ENCODE results near the gene EHD4.

The EHD4 gene

DNA sequence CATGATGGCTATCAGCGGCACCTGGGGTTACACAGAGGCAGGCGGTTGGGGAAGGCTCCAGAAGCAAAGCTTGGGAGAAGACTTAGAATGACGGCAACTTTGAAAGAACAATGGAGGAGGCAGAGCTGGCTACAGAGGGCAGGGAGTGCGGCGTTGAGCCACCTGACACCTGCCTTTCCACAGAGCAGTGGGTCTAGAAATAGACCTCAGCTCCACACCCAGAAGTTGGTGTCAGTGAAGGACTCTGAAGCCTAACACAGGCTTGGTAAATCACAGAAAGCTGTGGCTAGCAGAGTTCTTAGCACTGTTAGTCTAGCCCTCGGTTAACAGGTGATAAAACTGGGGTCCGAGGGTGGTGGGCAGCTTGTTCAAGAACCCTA lies 23.1 kb upstream of the EHD4 start:
- no peak for DNase-seq (ENCODE audit: low read depth in 2 of 2, low spot score in 1 of 2)

DNA sequence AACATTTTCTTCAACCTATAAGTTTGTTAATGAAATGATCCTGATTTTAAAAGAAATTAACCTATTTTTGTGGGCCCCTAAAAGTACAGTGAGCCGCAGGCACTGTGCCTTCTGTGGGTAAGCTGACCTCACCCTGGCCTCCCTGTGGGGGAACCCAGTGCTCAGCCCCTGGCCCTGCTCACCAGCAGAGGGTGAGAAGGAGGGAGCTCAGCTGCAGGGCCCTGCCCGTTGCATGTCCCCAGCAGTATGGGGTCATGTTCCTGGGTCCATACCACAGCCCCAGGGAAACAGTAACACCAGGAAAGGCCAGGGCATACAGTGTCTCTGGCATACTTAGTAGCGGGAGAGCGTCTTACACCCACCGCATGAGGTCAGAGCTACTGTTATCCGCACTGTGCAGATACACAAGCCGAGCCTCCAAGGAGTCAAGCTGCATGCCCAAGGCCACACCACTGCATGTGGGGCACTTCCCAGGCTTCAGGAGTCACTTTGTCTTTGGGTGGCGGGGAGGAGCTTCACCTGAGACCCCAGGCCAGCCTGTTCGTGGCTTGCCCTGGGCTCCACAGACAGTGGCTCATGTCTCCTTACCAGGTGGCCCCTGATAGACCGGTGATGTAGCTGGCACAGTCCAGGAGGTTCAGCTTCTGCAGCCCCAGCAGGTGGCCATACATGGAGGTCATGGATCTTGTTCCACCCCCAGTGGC lies 22.6 kb upstream of the EHD4 start:
- DNase-seq (ENCODE audit: low read depth in 2 of 2, low spot score in 1 of 2): no peak

DNA sequence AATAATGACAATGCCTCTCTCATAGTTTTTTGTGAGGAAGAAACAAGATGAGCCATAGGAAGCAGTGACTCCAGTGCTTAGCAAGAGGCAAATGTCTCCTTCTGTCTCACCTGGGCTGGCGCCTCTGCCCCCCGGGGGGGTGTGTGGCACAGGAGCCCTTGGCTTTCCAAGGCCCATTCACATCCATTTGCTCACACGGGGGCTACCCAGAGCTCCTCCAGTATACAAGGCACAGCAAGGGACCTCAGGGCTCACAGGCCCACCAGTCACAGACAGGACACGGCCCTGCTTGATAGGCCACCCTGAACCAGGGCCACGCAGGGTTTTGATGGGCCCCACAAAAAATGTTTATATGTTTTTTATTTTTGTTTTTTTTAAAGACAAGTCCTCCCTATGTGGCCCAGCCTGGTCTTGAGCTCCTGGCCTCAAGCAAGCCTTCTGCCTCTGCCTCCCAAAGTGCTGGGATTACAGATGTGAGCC lies 21.9 kb upstream of the EHD4 start:
- DNase-seq (ENCODE audit: low read depth in 2 of 2, low spot score in 1 of 2): no peak

DNA sequence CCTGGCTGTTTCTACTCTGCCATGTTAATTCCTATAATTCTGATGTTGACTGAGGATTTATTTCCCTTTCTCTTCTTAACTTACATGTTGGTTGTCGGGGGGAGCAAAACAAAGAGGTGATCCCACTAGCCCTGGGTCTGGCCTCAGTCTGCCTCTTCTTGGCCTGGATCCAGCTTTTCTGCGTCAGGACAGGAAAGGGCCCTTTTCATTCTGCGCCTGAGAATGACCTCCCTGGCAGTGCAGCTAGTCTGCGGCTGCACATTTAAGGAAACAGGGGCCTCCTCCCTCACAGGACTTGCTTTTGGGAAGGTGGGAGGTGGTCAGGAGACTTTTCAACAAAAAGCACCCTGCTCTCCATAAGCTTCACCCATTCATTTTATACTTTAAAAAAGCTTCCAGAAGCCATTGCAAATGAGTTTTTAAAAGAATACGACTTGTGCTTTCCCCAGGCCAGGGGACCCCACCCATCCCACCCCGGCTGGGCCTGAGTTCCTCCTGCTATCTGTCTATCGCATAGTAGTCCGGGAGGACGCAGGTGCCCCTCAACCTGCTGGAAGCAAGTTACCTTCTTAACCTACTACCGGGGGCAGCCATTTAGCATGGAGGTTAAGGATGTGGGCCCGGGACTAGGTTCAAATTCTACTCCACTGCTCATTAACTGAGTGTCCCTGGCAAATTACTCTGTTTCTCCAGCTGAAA lies 21.3 kb upstream of the EHD4 start:
- no peak for DNase-seq (ENCODE audit: low read depth in 2 of 2, low spot score in 1 of 2)

DNA sequence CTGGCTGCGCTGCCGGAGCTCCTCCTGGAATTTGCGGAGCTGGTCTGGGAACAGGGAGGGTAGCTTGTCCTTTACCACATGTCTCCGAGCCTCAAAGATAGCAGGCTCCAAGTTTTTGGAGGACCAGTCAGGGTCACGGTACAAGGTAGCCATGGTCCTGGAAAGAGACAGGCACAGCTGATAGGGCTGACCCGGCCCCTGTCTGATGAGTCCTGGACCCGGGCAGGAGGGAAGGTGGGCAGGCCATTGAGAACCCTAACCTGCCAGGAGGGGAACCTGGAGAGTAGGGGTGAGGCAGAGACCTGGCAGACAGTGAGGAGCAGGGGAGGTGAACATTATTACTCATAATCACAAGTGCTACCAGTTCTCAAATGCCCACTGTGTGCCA lies 20.4 kb upstream of the EHD4 start:
- no peak for DNase-seq (ENCODE audit: low read depth in 2 of 2, low spot score in 1 of 2)

DNA sequence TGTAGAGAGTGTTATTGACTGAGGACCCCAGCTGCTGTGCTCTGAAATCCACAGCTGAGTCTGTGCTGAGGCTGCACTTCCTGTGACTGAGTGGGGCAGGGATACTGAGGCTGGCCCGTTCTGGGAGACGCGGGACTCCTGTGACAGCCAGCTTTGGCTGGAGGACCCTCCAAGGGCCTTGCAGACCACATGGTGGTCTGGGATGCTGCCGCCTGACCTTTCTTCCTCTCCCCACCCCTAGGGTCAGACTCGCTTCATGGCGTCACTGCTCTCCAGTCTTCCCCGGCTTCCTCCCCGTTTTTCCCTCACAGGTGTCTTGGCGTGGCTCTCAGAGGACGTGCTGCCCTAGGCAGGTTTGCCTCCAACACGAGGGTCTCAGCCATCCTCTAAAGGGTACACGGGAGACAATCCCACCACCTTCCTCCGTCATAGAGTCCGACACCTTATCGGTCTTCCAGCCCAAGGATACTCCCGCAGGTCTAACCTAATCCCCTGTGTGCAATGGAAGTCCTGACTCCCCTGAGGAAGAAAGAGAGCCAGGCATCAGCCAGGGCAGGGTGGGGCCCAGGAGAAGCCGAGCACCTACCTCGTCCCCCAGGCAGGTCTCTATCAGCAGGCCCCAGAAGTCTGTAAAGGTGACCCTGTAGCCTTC lies 19.9 kb upstream of the EHD4 start:
- no peak for DNase-seq (ENCODE audit: low read depth in 2 of 2, low spot score in 1 of 2)

DNA sequence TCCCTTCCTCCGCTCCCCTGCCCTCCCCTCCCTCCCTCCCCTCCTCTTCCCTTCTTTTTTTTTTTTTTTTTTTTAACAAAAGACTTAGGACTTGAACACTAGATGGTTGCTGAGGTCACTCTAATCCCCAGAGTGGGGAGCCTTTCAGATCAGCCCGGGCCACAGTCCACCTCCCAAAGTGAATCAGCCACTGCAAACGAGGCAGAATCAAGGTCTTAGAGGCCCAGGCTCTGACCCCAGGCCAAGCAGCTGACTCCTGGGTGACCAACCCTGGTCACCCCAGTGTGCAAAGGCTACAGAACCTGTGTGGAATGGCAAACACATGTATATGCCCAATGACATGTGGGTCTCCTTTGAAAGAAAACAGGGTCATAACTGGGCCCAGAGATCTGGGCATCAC lies 18.3 kb upstream of the EHD4 start:
- no peak for DNase-seq (ENCODE audit: low read depth in 2 of 2, low spot score in 1 of 2)

DNA sequence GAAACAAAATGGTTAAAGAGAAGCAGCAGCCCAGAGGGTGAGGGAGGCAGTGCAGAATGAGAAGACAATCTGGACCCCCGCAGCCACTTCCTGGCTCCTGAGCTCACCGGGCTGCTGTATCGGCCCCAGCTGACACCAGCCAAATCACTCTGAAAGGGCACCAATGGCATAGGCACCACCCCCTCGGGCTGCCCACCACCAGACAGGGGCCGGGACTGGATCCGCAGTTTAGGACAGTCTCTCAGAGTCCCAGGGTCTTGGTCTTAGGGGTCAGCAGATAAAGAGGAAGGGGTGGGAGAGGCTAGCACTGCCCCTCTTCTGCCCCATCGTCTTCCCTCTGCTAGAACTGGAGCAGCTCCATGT lies 17.9 kb upstream of the EHD4 start:
- no peak for DNase-seq (ENCODE audit: low read depth in 2 of 2, low spot score in 1 of 2)

DNA sequence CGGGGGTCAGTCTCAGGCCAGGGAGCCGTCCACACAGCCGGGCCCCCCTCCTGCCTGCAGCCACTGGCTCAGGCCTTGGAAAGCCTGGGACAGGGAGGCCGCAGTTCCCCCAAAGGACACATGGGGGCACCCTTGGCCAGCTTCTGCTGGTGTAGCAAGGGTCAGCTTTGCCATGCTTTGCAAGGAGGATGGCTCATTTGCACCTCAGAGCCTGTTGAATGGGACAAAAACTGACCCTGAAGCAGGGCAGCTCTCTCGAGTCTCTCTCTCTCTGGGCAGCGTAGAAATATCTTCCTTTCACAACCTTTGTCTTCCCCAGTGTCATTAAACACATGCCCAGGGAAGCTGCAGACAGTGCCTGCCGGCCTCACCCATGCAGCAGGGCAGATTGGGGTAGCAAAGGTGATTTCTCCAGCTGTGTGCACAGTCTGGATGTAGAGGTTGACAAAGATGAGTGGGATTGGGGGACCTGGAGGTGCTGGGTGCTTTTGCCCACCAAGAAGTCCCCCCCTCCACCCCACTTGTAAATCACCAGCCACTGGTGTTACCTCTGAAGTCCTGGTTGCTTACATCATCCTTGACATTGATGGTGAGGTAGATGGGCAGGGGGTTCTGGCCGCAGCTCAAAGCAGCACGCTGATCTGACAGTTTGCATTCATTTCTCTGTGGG lies 17.4 kb upstream of the EHD4 start:
- DNase-seq (ENCODE audit: low read depth in 2 of 2, low spot score in 1 of 2): peak; percentile 60 to 71

DNA sequence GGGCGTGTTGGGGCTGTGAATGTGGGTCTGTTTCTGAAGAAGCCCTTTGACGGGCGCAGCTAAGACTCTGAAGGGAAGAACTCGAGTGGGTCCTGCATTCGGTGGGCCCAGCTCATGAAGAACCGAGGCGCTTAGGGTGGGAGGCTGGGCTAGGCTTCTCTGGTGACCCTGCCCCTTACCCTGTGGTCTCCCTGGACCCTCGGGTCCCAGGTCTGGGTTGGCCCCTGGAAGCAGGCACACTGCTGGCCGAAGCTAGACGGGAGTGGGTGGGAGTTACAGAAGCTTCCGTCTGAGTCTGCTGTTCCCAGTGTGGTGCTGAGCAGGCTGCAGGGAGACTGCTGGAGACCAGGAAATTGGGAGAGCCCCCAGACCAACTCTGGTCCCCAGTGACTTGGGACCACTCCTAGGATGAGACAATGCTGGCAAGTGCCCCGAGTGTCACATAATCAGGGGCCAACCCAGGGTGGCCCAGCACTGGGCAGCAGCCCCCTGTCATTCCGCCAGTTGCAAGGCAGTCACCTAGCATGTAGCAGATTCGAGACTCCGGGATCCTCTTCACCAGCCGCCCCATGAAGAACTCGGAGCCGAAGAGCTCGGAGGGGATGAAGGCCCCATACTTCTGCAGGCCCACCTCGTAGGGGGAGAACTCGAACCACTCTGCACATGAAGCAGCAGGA lies 16.7 kb upstream of the EHD4 start:
- DNase-seq (ENCODE audit: low read depth in 2 of 2, low spot score in 1 of 2): no peak

DNA sequence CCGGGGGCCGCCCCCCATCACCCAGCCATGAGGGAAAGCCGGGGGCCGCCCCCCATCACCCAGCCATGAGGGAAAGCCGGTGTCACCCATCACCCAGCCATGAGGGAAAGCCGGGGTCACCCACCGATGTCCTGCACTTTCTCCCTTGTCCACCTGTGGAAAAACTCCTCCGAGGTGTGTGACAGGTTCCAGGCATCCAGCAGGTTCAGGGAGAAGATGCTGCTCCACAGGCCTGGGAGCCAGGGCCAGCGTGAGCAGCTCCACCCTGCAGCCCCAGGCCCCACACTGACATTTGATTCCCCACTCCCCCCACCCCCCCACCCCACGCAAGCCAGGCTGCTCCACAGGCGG lies 15.5 kb upstream of the EHD4 start:
- DNase-seq (ENCODE audit: low read depth in 2 of 2, low spot score in 1 of 2): no peak

DNA sequence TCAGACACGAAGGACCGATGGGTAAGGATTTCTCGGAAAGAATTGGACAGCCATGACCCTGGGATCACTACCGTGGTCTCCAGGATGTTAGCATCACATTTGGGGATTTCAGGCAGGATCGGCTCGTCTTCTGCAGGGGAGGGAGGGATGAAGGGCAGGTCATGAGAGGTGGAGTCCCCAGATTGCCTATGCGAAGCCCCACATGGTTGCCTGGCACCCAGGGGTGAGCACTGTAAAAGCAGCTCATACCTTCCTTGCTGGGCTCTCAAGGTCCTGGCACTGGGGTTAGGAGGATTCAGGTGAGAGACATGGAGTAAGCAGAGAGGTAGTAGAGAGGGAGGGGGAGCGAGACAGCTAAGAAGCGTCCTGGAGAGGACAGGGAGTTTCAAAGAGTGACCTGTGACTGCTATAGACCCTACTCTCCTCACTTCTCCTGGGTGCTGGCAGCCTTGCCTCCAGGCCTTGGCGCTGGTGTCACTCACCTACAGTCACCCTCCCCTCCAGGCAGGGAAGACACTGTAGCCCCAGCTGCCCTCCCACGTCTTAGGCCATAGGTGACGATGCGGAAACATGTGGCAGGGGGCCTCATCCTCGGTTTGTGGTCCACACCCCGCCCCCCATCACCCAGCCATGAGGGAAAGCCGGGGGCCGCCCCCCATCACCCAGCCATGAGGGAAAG lies 15.0 kb upstream of the EHD4 start:
- no peak for DNase-seq (ENCODE audit: low read depth in 2 of 2, low spot score in 1 of 2)

DNA sequence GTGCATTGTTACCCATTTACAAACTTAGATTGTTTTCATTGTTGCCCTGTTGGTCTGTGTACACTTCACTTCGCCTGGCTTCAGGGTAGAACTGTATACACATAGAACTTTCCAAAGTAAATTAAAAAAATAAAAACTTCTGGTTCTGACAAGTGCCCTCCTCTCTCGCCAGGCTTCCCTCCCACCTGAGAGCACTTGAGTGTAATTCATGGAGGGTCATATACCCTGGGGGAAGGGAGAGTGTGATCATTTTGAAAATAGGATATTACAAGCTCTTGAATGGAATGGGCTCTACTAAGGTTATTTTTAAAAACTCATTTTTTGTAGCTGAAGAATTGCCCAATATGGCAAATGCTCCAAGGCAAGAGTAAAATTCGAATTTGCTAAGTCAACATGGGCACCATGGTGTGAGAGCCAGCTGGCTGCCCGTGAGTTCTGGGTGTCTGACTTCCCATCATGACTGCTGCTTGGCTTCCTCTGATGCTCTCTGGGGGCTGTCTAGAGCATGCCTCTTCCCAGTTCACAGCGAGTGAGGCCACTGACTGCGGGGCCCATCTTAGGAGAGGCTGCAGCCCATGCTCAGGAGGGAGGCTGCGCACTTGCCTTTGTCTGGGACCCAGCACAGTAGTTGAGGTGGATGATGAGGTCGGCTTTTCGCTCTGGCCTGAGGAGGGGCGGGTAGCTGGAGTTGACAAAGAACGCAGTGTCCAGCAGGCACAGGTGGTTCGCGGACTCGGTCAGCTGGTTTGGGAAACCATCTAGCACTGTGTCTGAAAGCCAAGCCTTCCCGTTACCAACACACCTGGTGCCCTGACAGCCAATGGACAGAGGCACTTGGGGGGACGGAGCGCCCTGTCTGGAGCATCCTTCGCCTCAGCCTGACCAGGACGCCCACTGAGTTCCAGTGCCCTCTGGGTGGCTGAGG lies 13.1 kb upstream of the EHD4 start:
- DNase-seq (ENCODE audit: low read depth in 2 of 2, low spot score in 1 of 2): no peak

DNA sequence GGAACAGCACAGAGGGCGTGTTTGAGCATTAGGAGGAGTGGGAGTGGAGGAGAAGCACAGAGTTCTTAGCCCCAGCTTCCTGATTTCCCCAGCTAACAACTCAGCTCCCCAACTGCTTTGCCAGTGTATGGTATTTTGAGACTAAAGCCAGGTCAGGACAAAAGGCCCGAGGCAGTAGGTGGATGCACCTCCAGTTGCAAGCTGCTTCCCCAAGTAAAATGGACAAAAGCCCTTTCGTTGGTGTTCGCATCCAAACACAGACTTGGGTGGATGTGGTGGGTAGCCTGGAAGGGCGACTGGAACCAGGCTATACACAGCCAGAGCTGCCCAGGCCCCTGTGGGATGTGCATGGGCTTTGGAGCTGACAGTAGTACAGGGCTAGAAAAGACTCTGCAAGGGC lies 12.3 kb upstream of the EHD4 start:
- no peak for DNase-seq (ENCODE audit: low read depth in 2 of 2, low spot score in 1 of 2)

DNA sequence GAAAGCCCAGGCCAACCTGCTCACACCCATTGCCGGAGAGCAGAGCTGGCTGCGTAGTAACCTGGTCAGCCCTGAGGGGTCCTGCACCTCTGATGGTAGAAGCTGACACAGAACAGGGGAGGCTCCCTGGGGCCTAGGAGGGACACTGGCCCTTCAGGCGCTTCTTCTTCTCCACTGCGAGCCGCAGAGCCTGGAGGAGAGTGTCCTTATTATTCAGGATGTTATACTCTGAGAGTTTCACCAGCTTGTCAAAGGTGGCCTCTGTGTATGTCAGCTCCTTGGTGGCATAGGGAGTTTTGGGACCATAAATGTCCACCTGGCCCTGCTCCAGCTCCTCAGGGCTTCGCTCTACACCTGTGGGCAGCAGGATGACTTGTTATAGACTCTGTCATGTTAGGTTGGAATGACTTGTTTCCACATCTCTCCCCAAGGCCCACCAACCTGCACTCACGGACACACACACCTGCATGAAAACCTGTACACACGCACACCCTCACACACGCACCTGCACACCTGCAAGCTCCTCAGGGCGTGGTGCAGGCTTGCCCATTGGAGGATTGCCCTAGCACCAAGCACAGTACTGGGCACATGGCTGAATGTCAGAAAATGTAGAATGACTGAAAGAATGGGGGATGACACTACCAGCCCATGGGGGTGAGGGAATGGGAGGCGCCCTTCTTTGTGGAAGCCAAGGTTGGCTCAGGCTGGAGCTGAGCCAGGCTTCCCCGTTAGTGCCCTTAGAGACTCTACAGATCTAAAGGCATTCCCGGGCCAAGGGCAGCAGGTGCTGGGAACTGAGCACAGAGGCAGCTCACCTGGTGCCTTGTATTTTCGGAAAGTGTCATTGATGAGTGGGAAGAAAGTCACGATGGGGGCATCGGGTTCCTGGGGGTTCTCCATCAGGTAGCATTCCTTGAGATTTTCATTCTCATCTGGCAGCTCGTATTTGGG lies 11.5 kb upstream of the EHD4 start:
- DNase-seq (ENCODE audit: low read depth in 2 of 2, low spot score in 1 of 2): no peak

DNA sequence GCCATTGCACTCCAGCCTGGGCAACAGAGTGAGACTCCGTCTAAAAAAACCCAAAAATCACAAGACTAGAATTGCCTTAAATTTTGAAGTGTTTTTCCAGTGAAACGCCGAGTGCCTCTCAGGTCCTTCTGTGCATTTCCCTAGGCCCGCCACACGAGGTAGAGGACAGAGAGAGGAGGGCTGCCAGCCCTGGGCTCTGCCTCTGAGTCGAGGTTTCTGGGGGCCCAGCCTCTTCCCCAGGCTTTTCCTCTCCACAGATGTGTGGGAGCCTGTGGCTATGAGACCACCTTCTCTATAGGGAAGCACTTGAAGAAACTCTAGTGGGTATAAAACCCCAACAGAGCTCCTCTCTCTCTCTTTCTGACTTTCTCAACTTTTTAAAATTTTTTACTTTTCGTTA lies 10.9 kb upstream of the EHD4 start:
- DNase-seq (ENCODE audit: low read depth in 2 of 2, low spot score in 1 of 2): no peak

DNA sequence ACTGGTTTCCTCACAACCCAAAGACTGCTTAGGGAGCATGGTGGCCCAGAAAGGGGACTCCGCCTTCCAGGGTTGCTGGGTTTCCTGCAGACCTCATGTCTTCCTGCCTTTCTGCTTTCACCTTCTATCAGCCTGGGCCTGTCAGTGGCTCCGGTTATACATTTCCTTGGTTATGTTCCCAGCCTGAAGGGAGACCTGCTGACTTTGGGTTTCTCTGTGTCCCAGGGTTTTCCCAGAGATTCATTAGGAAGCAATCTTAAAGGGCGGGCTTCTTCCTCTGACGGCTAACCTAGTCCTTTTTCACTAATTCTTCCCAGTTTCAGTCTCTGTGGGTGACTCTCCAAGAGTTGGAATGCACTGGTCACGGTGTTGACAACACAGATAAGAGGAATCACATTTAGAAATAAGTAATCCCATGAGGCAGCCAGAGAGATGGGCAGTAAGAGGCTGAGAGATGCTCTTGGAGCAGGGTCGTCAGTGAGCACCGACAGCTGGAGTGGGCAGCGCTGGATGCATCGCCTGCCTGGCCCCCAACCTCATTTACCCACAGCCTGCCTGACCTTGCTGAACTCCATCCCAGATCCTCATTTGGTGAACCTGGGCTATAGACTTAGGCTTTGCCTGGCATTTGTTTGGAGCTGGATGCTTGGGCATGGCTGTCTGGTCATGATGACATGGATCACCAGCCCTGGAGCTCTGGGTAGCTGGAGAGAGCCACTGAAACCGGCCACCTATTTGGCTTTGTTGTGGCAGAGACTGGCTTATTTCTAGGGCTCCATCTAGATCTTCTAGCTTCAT lies 10.0 kb upstream of the EHD4 start:
- DNase-seq (ENCODE audit: low read depth in 2 of 2, low spot score in 1 of 2): no peak
